HepG2 (cell line): ENCODE data around the gene ALKBH2. TPM values are rescaled to one million over a fixed set of nuclear protein-coding genes. Genes with fewer than 3 reads are reported as not detected.

ENCODE experiments used
- AHDC1 ChIP-seq: sonication (generic); formaldehyde crosslinking; IDR thresholded peaks from 2 replicates; pipeline ENCODE4 v1.5.1; 2020; ENCODE audit warnings: mild to moderate bottlenecking, missing genetic modification reagents, borderline replicate concordance
- ARNT ChIP-seq: fragments of 450-650 bp; IDR thresholded peaks from 2 replicates; pipeline ENCODE4 v1.6.1; 2017
- HMGA1 ChIP-seq: sonication (generic); formaldehyde crosslinking; conservative IDR thresholded peaks from 2 replicates; pipeline ENCODE4 v1.4.0; 2020; ENCODE audit warnings: missing genetic modification reagents
- KAT2B ChIP-seq: fragments of 150-350 bp; IDR thresholded peaks from 2 replicates; pipeline ENCODE4 v1.6.1; 2014; ENCODE audit warnings: low read depth, low read length, borderline replicate concordance
- SNAPC4 ChIP-seq: sonication (generic); formaldehyde crosslinking; IDR thresholded peaks from 2 replicates; pipeline ENCODE4 v1.4.0; 2020; ENCODE audit warnings: mild to moderate bottlenecking, missing genetic modification reagents
- XRCC5 ChIP-seq: fragments of 200-400 bp; formaldehyde crosslinking; optimal IDR thresholded peaks from 2 replicates; pipeline ENCODE3; 2017; ENCODE audit warnings: mild to moderate bottlenecking, low read length
- YEATS2 ChIP-seq: sonication (generic); formaldehyde crosslinking; IDR thresholded peaks from 2 replicates; pipeline ENCODE4 v1.4.0; 2020; ENCODE audit warnings: missing genetic modification reagents, borderline replicate concordance
- ZNF160 ChIP-seq: sonication (generic); formaldehyde crosslinking; IDR thresholded peaks from 2 replicates; pipeline ENCODE4 v1.8.0; 2022; ENCODE audit warnings: mild to moderate bottlenecking, inconsistent platforms, missing genetic modification reagents
- ZNF337 ChIP-seq: sonication (generic); formaldehyde crosslinking; IDR thresholded peaks from 2 replicates; pipeline ENCODE4 v1.5.1; 2020; ENCODE audit warnings: missing genetic modification reagents, low read depth, mild to moderate bottlenecking, borderline replicate concordance
- ZNF770 ChIP-seq: sonication (generic); formaldehyde crosslinking; IDR thresholded peaks from 2 replicates; pipeline ENCODE4 v1.5.0; 2020; ENCODE audit warnings: mild to moderate bottlenecking, missing genetic modification reagents
- polyA plus RNA-seq, 8 experiments: library from polyadenylated mRNA; depleted of rRNA in 3 of 8; stranded (reverse) in 7 of 8; unstranded in 1 of 8; fragments of >200 nt; fragmentation: Illumina TruSeq in 4 of 8; extraction: Trizol in 4 of 8; gene quantifications; 2 replicates each; pipeline versions ENCODE4 v1.2.1 to v1.2.3, GENCODE V29; 2011 to 2016; ENCODE audit warnings: low read depth in 4 of 8, missing spikeins in 1 of 8, mixed read lengths in 1 of 8; ENCODE audit not compliant: insufficient read depth in 1 of 8
- total RNA-seq, 5 experiments: library from RNA; depleted of rRNA; stranded (reverse); fragments of >200 nt; fragmentation: Illumina TruSeq; extraction: Trizol; gene quantifications; 2 replicates each; pipeline ENCODE4 v1.2.3, GENCODE V29; 2016; ENCODE audit warnings: low read depth in 1 of 5
- TF ChIP-seq, protein P1 (sequence below): sonication (generic); formaldehyde crosslinking; IDR thresholded peaks from 2 replicates; pipeline ENCODE4 v1.5.1; 2020; ENCODE audit warnings: mild to moderate bottlenecking, missing genetic modification reagents, borderline replicate concordance
- TF ChIP-seq, protein P2 (sequence below): IDR thresholded peaks from 2 replicates; pipeline ENCODE4 v1.6.1; 2018; ENCODE audit warnings: missing genetic modification reagents, mild to moderate bottlenecking, missing compliant biosample characterization

Gene ALKBH2
- total and polyA plus RNA-seq, 2 of the 13 experiments (the other 11 are each of a cell fraction or from before 2014, with no cell fraction given) = 21.0 to 40.5 TPM

DNA sequence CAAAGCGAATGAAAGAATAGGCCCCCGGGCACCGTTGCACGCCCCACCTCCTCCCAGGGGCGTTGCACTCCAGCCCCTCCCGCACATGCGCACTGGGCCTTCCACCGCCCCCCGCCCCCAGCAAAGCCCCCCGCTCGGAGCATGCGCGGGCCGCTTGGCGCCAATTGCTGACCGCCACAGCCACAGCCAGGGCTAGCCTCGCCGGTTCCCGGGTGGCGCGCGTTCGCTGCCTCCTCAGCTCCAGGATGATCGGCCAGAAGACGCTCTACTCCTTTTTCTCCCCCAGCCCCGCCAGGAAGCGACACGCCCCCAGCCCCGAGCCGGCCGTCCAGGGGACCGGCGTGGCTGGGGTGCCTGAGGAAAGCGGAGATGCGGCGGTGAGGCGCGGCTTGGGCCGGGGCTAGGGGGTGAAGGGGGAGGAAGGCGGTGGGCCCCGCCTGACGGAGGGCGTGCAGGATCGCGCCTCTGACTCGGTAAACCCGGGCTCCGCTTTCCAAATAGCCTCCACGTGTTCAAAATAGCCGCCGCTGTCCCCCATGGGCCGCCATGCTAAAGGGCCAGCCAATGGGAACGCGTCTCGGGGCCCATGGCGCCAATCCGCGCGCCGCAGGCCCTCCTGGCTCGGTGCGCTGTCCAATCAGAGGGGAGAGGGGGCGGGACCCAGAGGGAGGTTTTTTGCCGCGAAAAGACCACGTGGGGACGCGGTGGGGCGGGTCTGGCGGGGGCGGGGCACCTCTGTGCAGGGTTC, 4.3 kb upstream of the ALKBH2 start, which contains the start of gene UNG (continued):
- TF ChIP-seq, protein P1, sequence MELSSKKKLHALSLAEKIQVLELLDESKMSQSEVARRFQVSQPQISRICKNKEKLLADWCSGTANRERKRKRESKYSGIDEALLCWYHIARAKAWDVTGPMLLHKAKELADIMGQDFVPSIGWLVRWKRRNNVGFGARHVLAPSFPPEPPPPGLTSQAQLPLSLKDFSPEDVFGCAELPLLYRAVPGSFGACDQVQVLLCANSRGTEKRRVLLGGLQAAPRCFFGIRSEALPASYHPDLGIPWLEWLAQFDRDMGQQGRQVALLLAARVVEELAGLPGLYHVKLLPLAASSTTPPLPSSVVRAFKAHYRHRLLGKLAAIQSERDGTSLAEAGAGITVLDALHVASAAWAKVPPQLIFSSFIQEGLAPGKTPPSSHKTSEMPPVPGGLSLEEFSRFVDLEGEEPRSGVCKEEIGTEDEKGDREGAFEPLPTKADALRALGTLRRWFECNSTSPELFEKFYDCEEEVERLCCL (CRISPR knock-in tag) = 0 out of 2 replicates have a peak, but pooled peaks have one; percentile 39
- TF ChIP-seq, protein P2, sequence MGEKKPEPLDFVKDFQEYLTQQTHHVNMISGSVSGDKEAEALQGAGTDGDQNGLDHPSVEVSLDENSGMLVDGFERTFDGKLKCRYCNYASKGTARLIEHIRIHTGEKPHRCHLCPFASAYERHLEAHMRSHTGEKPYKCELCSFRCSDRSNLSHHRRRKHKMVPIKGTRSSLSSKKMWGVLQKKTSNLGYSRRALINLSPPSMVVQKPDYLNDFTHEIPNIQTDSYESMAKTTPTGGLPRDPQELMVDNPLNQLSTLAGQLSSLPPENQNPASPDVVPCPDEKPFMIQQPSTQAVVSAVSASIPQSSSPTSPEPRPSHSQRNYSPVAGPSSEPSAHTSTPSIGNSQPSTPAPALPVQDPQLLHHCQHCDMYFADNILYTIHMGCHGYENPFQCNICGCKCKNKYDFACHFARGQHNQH (CRISPR knock-in tag) = no peak; the same call in 1 of the 2 replicates
- TF ChIP-seq ZNF770 (CRISPR knock-in tag) (0 out of 2 replicates have a peak, but pooled peaks have one; percentile 10), YEATS2 (CRISPR knock-in tag) (peak; percentile 6; the same call in 1 of the 2 replicates), KAT2B (no peak), AHDC1 (CRISPR knock-in tag) (no peak), SNAPC4 (CRISPR knock-in tag) (no peak), ZNF160 (CRISPR knock-in tag) (0 out of 2 replicates have a peak, but pooled peaks have one; percentile 70), XRCC5 (no peak), HMGA1 (CRISPR knock-in tag) (no peak), ARNT (no peak), ZNF337 (CRISPR knock-in tag) (no peak)
